Measurements from ENCODE around the gene VEGFB.

Gene VEGFB

GRCh38 chr11:64263021-64263946 is 28.9 kb downstream of the VEGFB start:
- DNase-seq: peak; percentile 28

GRCh38 chr11:64263947-64264317 is 29.5 kb downstream of the VEGFB start:
- no peak for DNase-seq

DNA sequence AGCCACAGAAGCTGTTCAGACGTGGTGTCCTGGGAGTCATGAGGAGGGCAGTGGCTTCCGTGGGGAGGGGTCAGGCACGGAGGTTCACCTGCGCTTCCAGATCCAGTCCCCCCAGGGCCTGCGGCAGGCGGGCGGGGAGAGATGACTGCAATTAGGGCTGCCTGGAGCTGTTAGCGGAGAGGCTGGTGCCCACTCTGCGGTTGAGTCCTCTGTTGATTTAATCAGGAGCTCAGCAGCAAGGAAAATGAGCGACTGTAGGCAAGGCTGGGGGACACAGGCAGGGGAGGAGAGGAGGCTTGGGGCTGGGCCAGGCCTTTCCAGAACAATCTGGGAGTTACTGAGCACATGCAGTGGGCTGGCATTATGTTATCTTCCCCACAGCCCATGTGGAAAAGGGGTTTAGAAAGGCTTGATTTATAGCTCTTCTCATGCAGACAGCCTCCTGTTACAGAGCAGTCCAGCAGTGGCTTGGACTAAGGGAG is 30.0 kb downstream of the VEGFB start:
- no peak for DNase-seq

- no peak for DNase-seq
Observed at GRCh38 chr11:64265176-64266160, 31.1 kb downstream of the VEGFB start.

- DNase-seq: no peak
Observed at GRCh38 chr11:64266339-64266738, 32.0 kb downstream of the VEGFB start.

- DNase-seq: no peak
Observed at GRCh38 chr11:64267207-64267945, 33.0 kb downstream of the VEGFB start.

DNA sequence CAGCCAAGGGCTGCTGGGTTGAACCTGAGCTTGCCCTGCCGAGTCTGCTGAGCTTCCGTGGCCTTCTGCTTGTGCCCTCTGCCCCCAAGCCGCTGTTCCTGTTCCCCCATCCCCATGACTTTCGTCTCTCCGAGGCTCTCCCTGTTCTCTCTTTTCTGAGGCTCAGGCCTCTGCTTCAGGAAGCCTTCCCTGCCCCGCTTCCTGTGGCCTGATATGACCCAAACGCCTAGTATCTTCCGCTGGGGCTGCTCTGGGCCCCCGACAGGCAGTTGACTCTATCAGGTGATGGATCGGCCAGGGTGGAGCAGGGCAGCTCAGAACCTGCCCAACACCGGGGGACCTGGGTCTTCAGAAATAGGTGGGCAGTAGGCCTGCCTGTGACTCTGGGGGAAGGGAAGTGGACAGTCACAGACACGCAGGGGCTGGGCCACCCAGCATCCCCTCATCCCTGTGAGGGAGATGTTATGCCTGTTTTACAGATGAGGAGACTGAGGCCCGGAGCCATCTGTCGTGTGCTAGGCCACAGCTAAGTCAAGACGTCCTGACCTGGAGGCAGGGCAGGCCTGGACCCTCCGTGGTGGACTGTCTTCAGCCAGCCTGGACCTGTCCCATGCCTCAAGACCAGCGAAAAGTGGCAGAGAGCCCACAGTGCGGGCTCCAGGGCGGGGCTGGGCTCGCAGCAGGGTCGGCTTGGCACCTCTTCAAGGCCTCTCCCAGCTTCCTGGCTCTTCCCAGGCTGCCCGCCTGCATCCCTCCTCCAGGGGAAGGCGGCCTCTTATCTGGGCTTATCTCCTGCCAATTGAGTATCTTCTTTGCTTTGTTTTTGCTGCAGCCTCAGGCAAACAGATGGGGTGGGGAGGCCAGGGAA is 33.9 kb downstream of the VEGFB start:
- DNase-seq: no peak

DNA sequence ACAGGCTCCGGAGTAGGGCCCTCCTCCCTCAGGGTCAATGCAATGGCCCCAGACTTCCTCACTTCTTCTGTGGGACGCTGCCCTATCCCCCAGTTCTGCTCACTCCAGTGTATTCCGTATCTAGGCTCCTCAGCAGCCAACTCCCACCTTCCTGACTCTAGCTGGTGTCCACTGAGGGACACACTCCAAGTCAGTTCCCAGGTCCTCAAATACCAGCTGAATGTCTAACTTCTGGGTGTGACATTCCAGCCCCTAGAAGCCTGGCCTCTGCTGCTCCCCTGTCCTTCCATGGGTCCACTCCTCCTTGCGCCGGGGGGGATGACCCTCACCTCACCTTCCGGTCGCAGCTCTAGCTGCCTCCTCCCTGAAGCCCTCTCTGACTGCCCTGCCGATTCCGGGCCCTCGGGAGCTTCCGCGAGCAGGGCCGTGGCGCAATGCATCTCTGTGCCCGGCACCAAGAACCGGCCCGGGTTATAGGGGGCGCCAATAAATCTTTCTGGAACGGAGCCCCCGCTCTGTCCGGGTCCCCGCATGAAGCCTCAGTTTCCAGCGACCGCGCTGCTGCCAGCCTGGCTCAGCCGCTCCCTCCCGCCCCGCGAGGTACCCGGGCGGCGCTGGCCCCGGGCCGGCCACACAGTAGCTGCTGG is 34.6 kb downstream of the VEGFB start:
- DNase-seq: peak; percentile 65

DNA sequence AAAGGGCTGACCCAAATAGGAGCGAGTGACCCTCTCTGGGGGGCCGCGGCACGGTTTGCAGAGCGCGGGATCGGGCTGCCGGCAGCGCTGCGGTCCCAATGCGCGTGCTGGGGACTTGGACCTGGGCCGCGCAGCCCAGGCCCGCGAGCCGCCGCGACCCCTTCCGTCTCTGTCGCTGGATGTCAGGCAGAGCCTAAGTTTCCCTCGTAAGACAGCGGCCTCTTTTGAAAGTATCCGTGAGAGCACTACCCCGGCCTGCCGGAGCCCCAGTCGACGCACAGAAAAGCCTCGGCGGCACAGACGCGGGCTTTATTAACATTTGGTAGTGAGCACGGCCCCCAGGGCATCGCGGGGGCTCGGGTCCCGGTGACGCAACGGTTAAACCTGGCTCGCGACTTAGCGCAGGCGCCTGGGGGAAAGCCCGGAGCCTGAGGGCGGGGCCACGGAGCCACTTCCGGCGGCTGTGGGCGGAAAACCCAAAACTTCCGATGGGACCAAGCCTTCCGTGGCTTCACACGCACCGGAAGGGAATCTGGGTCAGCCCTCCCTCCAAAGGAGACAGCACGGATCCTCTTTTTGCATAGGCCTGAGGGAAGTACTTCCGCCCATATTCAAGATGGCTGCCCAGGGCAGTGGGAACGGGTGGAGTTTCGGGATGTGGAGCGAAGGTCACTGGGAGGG is 35.3 kb downstream of the VEGFB start:
- peak; percentile 100 for DNase-seq

DNA sequence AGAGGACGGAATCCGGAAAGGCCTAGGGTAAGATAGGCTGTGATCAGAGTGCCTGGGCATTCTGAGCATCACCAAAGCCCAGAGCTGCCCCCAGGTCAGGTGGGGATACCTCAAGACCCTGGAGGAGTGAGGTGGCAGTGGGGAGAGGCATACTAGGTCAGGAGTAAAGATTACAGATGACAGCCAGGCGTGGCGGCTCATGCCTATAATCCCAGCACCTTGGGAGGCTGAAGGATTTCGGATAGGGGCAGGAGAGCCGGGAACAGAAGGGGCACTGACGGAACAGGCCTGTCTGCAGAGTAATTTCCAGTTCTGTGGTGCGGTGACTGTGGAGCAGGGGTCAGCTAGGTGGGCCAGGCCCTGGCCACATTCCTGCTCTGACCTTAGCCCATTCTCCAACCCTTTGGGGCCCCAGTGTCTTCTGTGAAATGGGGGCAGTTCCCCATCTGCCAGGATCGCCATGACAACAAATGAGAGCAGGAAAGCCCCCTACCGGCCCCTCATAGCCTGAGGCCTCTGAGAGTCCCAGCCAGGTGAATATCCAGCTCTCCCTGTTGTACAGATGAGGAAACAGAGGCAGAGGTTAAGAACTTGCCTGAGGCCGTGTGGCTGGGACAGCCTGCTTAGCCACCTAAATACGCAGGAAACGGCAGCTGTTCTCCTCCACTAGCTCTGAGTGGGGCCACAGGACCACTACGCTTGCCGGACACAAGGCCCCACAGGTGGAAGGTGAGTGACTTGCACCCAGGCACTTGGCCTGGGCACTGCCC is 40.8 kb downstream of the VEGFB start:
- DNase-seq: no peak

DNA sequence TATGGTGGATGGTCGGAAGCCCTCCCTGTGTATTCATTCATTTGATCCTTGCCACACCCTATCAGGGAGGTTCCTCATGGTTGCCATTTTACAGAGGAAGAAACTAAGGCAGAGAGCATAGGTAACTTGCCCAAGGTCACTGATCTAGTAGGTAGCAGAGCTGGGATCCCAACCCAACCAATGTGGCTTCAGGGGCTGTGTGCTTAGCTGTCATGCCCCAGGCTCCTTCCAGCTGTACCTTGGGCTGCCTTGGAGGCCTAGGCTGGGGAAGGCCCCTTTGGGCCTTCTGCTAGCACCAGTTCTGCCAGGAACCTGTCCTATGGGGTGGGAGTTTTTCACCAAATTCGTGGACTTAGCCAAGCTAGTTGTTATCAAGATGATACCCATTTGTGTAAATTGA is 41.5 kb downstream of the VEGFB start:
- DNase-seq: no peak

DNA sequence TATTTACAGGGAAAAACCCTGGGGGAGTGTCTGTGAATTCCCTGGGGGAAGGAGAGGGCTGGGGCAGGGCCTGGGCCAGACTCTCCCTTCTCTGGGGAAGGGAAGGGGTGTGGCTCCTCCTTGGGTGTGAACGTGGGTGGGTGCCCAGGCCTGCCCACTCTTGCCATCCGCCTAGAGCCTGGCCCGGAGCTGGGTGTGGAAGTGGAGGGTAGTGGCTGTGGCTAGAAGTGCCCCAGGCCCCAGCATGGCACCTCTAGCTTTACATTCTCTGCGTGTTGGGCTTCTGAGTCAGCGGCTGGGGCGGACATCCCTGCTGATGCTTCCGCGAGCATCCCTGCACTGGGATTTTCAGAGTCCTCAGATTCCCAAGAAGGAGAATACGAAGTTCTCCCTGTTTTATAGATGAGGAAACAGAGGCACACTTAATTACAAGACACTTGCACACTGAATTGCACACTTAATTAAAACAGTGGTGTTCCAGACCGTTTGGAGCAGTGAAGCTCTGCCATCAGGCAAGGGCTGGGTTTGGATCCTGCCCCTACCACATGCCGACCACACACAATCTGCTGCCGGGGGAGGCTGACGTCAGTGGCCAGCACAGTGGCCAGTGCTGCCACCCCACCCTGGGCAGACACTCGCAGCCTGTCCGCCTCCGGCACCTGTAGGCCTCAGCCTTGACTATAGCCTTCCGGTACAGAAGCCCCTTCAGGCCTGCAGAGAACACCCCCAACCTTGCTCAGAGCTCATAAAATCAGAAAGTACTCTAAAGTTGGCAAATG is 42.5 kb downstream of the VEGFB start:
- DNase-seq: no peak

- no peak for DNase-seq
Observed at GRCh38 chr11:64278576-64279190, 44.3 kb downstream of the VEGFB start.

DNA sequence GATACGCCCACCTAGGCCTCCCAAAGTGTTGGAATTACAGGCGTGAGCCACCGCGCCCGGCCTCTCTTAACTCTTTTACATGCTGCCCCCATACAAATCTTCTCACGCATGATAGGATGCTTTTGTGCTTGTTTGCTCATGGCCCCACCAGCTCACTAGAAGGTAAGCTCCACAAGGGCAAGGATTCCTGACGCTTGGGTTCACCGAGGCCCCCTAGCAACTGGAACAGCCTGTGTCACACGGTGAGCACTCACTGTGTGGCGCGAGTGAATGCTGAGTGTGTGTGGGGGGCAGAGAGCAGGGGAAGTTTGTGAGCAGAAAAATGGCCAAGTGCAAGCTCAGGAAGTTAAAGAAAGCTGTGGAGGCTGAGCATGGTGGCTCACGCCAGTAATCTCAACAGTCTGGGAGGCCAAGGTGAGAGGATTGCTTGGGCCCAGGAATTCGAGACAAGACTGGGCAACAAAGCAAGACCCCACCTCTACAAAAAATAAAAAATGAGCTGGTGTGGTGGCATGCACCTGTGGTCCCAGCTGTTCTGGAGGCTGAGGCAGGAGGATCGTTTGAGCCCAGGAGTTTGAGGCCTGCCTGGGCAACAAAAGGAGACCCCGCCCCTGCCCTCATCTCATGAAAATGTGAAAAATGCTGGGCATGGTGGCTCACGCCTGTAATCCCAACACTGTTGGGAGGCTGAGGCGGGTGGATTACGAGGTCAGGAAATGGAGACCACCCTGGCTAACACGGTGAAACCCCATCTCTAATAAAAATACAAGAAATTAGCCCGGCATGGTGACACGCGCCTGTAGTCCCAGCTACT is 47.8 kb downstream of the VEGFB start:
- no peak for DNase-seq

DNA sequence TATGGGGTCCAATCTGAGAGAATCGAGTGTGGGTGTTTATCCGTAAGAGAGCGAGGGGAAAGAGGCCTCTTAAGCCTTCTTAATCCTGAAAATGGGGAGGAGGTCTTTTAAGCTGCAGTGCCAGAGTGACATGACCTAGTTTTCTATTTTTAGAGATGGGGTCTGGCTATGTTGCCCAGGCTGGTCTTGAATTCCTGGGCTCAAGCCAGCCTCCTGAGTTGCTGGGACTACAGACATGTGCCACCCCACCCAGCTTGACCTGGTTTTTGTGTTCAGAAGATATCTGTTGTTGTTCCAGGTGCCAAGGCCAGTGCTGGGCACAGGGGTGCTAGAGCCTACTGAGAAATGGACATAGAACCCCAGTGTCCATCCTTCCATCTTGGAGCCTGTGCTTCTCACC is 48.7 kb downstream of the VEGFB start:
- no peak for DNase-seq

DNA sequence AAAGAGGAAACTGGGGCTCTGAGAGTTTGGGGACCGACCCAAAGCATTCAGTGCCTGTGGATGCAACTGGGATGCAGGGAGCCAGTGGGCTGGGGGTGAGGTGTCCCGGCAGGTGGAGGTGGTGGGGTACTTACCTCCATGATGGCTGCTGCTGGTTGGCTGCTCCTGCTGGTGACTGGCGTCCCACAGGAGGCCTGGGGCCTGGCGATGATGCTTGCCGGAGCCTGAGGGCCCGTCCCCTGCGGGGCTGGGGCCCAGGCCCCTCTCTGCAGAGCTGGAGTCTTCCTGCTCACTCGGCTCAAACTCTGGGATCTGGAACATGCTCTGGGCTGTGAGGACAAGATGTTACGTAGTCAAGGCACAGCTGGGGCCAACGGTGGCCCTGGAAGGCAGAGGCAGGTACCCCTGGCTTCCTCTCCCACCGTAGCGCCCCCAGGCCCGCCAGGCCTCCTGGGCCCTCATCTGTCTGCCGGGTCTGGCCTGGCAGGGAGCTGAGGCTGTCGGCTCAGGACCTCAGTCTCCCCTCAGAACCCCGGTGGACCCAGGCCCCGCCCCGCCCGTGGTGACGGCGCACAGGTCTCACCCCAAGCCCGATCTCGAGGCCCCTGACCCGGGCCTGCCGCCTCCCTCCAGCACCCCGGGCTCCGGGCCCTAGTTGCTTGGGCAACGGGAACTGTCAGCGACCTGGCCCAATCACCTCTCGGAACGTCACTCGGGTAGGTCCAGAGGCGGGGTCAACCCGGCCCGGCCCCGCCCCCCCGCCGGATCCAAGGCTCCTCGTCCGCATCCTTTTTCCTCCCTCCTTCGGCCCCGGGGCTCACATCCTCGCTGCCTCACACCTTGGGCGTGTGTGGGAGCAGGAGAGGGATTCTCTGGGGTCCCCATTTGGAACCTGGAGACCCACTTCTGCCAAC is 49.9 kb downstream of the VEGFB start, which contains the start of gene BAD:
Gene BAD, minus strand, starts transcription at position 618 of the 914 bp plus-strand sequence. Its CDS starts 297 bp downstream, at position 321.
- DNase-seq: peak; percentile 91

Measured in HCEC 1CT (cell line).